GM21423 (cell line): ENCODE results near the gene TMEM45A.
"Not testable (repeated sequence)": the region's sequence is repeated elsewhere in the genome, so short reads cannot be mapped to it uniquely, and the experiment has no call there.

ENCODE experiments used
- ATAC-seq: cut with Tn5 transposase; IDR thresholded peaks from one replicate; pipeline ENCODE4 v1.9.1; 2021; ENCODE audit warnings: mild to moderate bottlenecking, moderate library complexity; ENCODE audit not compliant: unreplicated experiment

TMEM45A gene

GRCh38 chr3:100482176-100482575 is 10.2 kb upstream of the TMEM45A start:
- ATAC-seq, result no peak

GRCh38 chr3:100483529-100483928 is 8.9 kb upstream of the TMEM45A start:
- ATAC-seq, result no peak

- no peak for ATAC-seq
Measured at GRCh38 chr3:100486808-100487207, 5.6 kb upstream of the TMEM45A start.

GRCh38 chr3:100489118-100489517 is 3.3 kb upstream of the TMEM45A start:
- ATAC-seq, result no peak

- ATAC-seq, result peak; percentile 42
Measured at GRCh38 chr3:100496711-100497261, 4.4 kb downstream of the TMEM45A start.

- no peak for ATAC-seq
Measured at GRCh38 chr3:100499651-100500050, 7.2 kb downstream of the TMEM45A start.

- no peak for ATAC-seq
Measured at GRCh38 chr3:100500320-100500880, 8.0 kb downstream of the TMEM45A start.

GRCh38 chr3:100503448-100503847 is 11.0 kb downstream of the TMEM45A start:
- peak; percentile 64 for ATAC-seq

- ATAC-seq, result no peak
Measured at GRCh38 chr3:100506355-100506754, 13.9 kb downstream of the TMEM45A start.

- not testable (repeated sequence) for ATAC-seq
Measured at GRCh38 chr3:100509818-100510217, 17.4 kb downstream of the TMEM45A start.

GRCh38 chr3:100516232-100516631 is 23.8 kb downstream of the TMEM45A start:
- no peak for ATAC-seq

- ATAC-seq, result no peak
Measured at GRCh38 chr3:100516838-100517237, 24.4 kb downstream of the TMEM45A start.

GRCh38 chr3:100517276-100517675 is 24.9 kb downstream of the TMEM45A start:
- no peak for ATAC-seq

- ATAC-seq, result no peak
Measured at GRCh38 chr3:100518244-100518643, 25.8 kb downstream of the TMEM45A start.

GRCh38 chr3:100518983-100519382 is 26.6 kb downstream of the TMEM45A start:
- ATAC-seq, result no peak

GRCh38 chr3:100521439-100521845 is 29.0 kb downstream of the TMEM45A start:
- no peak for ATAC-seq

GRCh38 chr3:100522125-100522524 is 29.7 kb downstream of the TMEM45A start:
- ATAC-seq, result no peak

- no peak for ATAC-seq
Measured at GRCh38 chr3:100523050-100523760, 30.8 kb downstream of the TMEM45A start.

- no peak for ATAC-seq
Measured at GRCh38 chr3:100525753-100526612, 33.6 kb downstream of the TMEM45A start.

- no peak for ATAC-seq
Measured at GRCh38 chr3:100526613-100527346, 34.4 kb downstream of the TMEM45A start.

GRCh38 chr3:100527347-100527735 is 34.9 kb downstream of the TMEM45A start:
- no peak for ATAC-seq
